Right kidney (tissue), 9 donors: ENCODE measurements around the gene CSE1L.
"Not testable (repeated sequence)": the region's sequence is repeated elsewhere in the genome, so short reads cannot be mapped to it uniquely, and the experiment has no call there.

Experiments used
- DNase-seq: peaks from one replicate; pipeline ENCODE4 v3.0.0-alpha.2; 2016
- long read RNA-seq, 8 donors: transcript quantifications; one replicate each; lab custom pipeline, GENCODE V29; 2026

The CSE1L gene, protein sequence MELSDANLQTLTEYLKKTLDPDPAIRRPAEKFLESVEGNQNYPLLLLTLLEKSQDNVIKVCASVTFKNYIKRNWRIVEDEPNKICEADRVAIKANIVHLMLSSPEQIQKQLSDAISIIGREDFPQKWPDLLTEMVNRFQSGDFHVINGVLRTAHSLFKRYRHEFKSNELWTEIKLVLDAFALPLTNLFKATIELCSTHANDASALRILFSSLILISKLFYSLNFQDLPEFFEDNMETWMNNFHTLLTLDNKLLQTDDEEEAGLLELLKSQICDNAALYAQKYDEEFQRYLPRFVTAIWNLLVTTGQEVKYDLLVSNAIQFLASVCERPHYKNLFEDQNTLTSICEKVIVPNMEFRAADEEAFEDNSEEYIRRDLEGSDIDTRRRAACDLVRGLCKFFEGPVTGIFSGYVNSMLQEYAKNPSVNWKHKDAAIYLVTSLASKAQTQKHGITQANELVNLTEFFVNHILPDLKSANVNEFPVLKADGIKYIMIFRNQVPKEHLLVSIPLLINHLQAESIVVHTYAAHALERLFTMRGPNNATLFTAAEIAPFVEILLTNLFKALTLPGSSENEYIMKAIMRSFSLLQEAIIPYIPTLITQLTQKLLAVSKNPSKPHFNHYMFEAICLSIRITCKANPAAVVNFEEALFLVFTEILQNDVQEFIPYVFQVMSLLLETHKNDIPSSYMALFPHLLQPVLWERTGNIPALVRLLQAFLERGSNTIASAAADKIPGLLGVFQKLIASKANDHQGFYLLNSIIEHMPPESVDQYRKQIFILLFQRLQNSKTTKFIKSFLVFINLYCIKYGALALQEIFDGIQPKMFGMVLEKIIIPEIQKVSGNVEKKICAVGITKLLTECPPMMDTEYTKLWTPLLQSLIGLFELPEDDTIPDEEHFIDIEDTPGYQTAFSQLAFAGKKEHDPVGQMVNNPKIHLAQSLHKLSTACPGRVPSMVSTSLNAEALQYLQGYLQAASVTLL
- long read RNA-seq, donor 1, transcript CSE1L-201 (25 exons, 3,553 nt), result major isoform, 18 of 108 reads
- long read RNA-seq, donor 1, partial matches to known transcripts, result 90 of 108 reads
- long read RNA-seq, donor 1, other reads (novel, unspliced or antisense), result 0 of 108 reads
- long read RNA-seq, donor 2, transcript CSE1L-201 (25 exons, 3,553 nt), result major isoform, 8 of 71 reads
- long read RNA-seq, donor 2, partial matches to known transcripts, result 61 of 71 reads
- long read RNA-seq, donor 2, other reads (novel, unspliced or antisense), result 0 of 71 reads
- long read RNA-seq, donor 3, transcript CSE1L-201 (25 exons, 3,553 nt), result major isoform, 6 of 40 reads
- long read RNA-seq, donor 3, partial matches to known transcripts, result 34 of 40 reads
- long read RNA-seq, donor 3, other reads (novel, unspliced or antisense), result 0 of 40 reads
- long read RNA-seq, donor 4, transcript CSE1L-201 (25 exons, 3,553 nt), result major isoform, 18 of 91 reads
- long read RNA-seq, donor 4, partial matches to known transcripts, result 73 of 91 reads
- long read RNA-seq, donor 4, other reads (novel, unspliced or antisense), result 0 of 91 reads
- long read RNA-seq, donor 5, transcript CSE1L-201 (25 exons, 3,553 nt), result major isoform, 16 of 91 reads
- long read RNA-seq, donor 5, partial matches to known transcripts, result 75 of 91 reads
- long read RNA-seq, donor 5, other reads (novel, unspliced or antisense), result 0 of 91 reads
- long read RNA-seq, donor 6, transcript CSE1L-201 (25 exons, 3,553 nt), result major isoform, 13 of 94 reads
- long read RNA-seq, donor 6, partial matches to known transcripts, result 81 of 94 reads
- long read RNA-seq, donor 6, other reads (novel, unspliced or antisense), result 0 of 94 reads
- long read RNA-seq, donor 7, transcript CSE1L-201 (25 exons, 3,553 nt), result major isoform, 28 of 279 reads
- long read RNA-seq, donor 7, partial matches to known transcripts, result 203 of 279 reads
- long read RNA-seq, donor 7, other reads (novel, unspliced or antisense), result 46 of 279 reads
- long read RNA-seq, donor 8, transcript CSE1L-201 (25 exons, 3,553 nt), result major isoform, 12 of 74 reads
- long read RNA-seq, donor 8, partial matches to known transcripts, result 62 of 74 reads
- long read RNA-seq, donor 8, other reads (novel, unspliced or antisense), result 0 of 74 reads

DNA sequence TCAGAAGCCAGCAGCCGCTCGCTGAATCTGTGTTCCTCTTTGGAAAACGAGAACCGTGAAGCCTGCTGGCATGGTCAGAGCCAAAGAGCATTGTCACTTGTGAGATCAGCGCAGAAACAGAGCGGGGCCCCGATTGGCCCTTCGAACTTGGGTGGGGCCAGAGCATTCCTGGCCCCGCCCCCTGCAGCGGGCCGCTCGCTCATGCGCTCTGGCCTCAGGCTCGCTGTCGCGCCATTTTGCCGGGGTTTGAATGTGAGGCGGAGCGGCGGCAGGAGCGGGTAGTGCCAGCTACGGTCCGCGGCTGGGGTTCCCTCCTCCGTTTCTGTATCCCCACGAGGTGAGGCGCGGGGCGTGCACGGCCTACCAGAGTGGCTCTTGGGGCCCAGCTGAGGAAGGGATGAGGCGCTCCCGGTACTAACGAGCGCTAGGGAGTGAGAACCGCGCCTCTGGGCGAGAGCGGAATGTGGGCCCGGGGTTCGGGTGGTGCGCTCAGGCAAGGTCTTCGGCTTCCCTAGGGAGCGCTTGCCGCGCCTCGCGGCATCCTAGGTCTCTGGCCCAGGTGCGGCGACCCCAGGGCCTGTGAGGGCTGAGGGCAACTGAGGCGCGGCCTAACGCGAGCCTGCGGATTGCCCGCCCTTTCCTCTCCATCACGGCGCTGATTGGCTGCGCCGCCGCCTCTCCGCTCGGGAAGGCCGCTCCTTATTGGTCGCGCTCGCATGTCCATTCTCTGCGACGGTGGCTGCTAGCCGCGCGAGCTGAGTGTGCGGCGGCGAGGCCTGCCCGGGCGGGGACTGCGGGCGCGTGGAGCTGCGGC lies at the start of gene CSE1L:
Gene CSE1L, plus strand, starts transcription at position 226 of the 814 bp plus-strand sequence. CDS start 12,152 bp downstream, outside the sequence.
- DNase-seq, result peak; percentile 98

DNA sequence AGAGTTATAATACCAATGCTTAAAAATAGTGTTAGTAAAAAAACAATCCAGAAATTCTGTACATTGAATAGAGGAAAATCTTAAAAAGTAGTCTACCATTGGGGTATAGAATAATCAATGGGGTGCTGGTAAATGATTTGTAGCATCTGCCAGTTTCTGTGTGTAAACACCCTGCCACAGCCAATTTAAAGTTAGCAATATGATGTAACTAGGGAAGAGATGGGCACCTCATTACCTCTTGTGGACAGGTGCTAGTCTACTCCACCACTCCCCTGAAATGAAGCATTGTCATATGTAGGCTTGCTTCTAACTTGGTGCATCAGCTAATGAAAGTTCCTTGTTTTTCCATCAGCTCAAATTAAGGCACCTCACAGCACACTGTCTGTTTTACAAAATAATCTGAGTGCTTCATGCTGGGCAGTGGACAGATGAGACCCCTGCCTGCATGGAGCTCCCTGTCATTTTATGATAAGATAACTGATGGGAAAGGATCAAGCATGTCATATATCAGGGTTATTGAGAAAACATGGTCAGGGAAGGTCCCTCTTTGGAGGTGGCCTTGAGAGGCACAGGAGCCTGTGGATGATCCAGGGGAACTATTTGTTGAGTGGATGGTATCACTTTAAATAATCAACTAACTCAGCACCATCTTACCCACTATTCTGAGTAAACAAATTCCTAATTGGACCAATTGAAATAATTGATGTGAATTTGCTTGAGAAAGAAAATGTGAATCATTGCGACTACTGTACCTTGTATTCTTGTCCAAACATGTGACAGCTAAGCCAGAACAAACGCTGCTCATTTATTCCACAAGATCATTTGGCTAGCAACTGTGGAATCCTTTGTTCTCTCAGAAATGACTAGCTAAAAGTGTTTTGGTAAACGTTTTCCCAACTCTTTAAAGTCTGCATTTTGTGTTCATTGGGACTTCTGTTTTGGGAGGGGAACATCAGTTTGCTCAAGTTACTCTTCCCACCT lies 45.9 kb upstream of the CSE1L start:
- DNase-seq, result no peak

DNA sequence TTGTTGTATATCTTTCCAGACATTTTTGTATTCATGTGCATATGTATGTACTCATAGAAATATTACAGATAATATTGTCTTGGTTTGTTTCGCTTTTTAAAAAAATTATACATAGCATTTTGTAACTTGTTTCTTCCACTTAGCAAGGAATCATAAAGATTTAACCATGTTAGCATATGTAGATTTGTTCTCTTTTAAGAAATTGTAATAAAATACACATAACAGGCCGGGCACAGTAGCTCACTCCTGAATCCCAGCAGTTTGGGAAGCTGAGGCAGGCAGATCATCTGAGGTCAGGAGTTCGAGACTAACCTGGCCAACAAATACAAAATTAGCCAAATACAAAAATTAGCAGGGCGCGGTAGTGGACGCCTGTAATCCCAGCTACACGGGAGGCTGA lies 44.4 kb upstream of the CSE1L start:
- no peak for DNase-seq

DNA sequence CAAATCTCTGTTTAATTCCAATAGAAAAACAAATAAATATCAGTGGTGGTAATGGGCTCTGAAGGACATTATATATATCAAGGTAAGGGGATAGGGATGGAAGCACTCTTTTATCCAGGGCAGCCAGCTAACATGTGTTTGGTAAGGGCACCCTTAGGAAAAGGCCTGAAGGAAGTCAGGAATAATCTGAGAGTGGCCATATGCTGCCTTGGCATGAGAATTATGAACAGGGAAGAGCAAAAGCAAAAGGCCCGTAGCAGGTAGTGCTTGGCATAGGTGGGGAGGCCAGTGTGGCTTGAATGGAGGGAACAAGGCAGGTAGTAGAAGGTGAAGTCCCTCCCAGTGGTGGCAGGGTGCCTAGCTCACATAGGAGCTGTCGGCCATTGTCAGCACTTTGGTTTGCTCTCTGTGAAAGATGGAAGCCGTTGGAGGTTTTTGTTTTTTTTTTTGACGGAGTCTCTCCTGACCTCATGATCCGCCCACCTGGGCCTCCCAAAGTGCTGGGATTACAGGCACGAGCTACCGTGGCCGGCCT lies 39.6 kb upstream of the CSE1L start:
- DNase-seq, result no peak

DNA sequence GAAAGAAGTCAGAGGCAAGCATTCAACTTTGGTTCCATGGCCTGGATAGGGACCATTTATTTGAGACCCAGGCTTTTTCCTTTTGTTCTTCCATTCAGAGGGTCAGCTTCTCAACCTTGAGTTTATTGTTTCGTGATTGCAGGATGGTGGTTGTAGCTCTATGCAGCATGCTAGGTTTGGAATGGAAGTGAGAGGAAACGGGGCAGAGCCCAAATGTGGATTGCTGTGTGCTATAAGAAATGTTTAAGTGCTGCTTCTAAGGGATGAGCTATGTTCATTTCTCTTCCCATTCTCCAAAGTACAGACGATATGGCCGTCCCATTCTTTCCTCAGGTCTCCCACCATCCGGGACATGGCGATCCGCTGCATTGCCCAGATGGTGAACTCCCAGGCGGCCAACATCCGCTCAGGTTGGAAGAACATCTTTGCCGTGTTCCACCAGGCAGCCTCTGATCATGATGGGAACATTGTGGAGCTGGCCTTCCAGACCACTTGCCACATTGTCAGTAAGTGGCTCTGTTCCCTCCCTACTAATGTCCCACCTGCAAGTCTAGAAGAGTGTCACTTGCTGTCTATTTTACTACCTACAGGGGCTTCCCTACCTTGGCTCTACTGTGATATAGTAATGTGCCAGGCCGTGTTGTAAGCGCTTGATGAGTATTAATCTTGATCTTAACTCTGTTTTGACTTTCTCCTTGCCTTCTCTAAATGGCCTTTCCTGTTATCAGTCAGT lies 36.0 kb upstream of the CSE1L start:
- no peak for DNase-seq

DNA sequence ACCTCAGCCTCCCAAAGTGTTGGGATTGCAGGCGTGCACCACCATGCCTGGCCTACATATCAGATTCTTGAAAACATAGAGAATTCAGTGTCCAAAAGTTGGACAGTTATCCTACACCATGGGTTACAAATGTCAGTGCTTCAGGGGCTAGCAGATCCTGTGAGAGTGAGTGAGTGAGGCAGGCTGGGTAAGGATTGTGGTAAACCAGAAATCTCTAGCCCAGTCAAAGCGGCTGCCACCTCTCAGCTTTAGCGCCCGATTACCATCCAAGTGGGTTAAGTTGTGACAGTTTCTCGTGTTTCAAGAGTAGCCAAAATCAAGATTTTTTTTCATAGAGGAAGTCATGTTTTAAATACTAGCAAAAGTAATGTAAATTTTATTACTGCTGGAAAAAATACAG lies 21.9 kb upstream of the CSE1L start:
- no peak for DNase-seq

DNA sequence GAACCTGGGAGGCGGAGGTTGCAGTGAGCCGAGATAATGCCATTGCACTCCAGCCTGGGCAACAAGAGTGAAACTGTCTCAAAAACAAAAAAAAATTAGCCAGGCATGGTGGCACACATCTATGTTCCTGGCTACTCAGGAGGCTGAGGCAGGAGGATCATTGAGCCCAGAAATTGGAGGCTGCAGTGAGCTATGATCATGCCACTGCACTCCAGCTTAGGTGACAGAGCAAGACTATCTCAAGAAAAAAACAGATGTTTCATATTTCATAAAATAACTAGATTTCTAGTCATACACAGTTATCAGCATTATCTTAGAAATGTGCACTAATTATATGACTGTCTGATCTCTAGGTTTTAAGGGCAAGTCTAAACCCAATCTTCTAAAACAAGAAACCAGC lies 17.9 kb upstream of the CSE1L start:
- not testable (repeated sequence) for DNase-seq

DNA sequence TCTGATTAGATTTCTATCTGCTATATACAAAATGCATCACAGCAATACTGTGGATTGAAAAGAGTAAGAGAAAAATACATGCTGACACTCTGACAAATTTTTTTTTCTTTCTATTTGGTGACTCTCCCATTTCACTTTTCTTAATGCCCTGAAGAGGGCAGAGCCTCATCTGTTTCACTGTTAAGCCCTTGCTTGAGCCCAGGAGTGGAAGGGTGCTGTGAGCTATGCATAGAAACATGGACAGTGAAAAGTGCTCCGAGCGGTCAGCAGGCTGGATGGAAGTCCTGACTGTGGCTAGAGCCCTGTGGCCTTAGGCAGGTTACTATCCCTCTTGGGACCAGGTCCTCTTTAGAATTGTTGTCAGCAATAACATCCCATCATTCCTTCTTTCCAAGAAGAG lies 17.4 kb upstream of the CSE1L start:
- DNase-seq, result no peak

DNA sequence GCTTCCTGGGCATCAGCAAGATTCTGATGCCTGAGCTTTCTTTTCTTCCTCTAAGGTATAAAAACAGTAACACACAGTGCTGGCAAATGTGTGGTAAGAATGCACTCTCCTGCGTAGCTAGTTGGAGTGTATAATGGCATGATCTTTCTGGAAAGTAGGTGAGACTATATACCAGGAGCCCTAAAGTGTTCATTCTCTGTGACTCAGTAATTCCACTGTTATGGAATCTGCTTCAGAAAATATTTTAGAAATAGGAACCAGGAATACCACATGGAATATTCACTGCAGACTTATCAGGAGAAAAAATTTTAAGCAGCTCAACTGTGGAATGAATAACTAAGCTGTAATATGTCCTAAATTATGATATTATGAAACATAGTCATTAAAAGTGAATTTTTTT lies 16.9 kb upstream of the CSE1L start:
- DNase-seq, result no peak

DNA sequence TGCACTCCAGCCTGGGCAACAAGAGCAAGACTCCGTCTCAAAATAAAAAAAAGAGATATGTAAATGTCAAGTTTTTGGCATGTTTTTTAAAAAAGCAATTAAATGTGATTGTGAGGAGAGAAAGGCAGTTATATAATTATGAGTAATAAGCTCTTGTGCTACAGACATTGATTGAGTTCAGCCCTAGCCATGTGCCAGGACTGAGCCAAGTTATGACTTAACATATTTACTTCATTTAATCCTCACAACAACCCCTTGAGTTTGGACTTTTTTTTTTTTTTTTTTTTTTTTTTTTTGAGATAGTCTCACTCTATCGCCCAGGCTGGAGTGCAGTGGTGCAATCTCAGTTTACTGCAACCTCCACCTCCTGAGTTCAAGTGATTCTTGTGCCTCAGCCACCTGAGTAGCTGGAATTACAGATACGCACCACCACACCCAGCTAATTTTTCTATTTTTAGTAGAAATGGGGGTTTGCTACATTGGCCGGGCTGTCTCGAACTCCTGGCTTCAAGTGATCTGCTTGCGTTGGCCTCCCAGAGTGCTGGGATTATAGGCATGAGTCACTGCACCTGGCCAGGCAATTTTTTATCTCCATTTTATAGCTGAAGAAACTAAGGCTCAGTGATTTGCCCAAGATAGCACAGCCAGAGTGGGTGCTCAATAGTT lies 15.0 kb upstream of the CSE1L start:
- no peak for DNase-seq

DNA sequence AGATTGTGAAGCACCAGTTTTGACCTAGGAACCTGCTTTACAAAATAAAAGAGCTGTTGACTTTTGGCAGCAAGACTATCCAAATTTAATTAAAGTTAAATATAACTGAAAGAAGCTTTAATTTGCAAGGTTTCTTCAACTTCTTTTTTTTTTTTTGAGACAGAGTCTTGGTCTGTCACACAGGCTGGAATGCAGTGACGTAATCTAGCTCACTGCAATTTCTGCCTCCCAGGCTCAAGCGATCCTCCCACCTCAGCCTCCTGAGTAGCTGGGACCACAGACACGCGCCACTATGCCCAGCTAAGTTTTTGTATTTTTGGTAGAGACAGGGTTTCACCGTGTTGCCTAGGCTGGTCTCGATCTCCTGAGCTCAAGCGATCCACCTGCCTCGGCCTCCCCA lies 13.7 kb upstream of the CSE1L start:
- DNase-seq, result no peak

DNA sequence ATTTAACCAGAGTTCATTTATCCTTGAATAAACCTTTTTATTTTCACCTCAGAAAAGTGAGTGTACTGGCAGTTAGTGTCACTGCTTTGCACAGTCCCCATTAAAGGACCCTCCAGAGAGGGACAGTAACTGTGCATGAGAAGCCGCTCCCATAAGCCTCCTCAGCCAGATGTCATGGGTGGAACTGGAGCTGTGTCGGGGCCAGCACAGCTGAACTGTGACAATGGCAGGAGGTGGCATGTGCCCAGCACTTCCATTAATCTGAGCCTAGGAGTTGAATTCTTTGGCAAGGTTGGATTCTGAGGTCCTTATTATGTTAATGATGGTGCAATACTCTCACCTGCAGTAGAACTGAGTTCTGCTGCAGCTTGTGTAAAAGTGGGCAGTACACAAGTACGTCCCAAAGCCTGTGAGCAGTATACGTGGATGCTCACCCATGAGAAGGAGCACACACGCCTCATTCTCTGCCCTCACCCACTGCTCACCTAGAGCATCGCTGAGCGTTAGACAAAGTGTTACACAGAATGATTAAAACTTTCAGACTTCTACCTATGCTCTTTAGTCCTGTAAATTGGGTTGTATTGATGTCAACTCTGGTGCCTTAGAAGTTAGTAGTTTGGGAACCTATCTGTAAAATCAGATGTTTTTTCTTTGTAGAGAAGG lies 11.9 kb upstream of the CSE1L start:
- DNase-seq, result no peak

DNA sequence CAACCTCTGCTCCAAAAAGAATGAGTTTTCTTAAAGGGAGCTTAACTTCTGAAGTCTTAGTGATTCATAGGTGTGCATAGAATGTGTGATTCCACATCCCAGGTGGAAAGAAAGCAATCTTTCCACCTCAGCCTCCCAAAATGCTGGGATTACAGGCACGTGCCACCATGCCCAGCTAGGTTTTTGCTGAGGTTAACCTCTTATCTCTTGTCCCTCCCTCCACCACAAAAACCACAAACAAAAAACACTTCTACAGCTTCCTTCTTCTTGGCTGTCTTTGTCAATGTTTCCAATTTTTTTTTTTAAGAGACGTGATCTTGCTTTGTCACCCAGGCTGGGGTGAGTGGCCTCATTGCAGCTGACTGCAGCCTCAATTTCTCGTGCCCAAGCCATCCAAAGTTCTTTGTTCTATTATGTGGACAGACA lies 8.1 kb upstream of the CSE1L start:
- no peak for DNase-seq

DNA sequence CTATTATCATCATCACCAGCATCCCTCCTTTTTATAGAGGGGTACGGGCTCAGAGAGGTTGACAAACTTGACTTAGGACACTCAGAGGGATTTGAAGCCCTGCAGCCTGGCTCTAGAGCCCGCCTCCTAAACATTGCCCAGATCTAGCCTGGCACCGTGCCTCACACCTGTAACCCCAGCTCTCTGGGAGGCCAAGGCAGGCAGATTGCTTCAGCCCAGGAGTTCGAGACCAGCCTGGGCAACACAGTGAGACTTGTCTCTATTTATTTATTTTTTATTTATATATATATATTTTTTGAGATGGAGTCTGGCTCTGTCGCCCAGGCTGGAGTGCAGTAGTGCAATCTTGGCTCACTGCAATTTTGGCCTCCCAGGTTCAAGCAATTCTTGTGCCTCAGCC lies 6.3 kb upstream of the CSE1L start:
- DNase-seq, result no peak

DNA sequence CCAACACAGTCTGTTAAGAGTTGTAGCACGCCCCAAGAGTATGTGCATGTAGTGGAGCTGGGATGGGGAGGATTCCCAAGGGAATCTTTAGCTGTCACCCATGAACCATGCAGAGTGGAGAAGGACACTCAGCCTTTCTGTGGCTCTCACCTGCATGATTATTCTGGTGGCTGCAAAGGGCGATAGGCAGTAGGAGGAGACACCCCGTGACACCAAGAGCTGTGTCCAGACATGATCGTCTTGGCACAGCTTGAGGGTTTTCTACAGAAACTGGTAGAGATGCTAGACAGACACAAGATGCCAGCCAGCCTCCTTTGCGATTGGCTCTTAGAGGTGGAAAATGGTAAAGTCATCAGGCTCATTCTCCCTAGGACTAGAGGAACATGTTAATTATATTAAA lies 3.1 kb upstream of the CSE1L start:
- no peak for DNase-seq

DNA sequence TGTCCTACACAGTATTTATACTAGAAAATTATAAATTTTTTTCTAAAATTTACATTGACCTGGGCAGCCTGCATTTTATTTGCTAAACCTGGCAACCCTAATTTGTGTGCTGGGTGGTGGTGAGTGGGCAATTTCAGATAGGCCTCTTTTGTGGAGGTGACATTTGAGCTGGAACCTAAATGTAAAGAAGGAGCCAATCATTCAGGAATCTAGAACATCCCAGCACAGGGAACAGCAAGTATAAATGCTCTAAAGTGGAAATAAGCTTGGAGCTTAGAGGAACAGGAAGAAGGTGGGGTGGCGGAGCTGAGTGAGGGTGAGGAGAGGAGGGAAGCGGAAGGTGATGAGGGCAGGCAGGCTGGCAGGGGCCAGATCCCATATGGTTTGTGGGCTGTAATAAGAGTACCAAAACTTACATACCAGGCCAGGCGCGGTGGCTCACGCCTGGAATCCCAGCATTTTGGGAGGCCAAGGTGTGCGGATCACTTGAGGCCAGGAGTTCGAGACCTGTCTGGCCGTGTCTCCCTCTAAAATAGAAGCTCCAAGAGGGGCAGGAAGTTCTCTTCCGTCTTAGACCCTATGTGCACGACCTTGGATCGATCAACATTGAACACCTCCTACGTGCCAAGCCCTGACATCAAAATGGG lies 549 bp upstream of the CSE1L start:
- DNase-seq, result no peak
